ENCODE data around the gene ROR2.

DNA sequence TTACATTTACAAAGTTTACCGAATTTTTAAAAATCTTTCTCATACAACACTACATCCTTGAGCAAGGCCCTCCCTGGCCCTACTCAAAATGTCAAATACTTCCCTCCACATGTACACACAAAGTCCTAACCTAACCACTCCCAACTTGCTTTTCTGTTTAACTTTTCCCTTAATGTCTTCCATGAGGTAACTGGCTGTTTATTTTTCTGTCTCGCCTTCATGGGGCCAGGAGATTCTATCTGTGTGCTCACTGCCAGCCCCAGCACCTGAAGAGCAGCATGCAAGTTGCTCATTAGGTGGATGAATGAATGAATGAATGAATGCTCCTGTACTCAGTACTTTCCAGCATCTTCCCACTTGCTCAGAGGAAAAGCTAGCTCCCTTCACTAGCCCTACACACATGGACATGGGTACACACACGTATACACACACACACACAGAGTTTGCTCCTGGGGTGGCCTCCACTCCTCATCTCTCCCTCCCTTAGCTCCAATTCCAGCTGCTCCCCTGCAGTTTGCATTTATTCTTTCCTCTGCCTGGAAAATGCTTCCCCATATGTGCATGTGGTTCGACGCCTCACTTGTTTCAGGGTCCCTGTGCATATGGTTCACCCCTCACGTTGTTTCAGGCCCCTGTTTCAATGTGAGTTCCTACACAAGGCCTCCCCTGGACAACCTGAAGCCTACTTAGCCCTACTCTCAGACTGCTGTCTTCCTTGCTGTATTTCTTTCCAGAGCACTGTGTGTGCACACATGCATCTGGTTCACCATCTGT is 165.2 kb downstream of the ROR2 start:
- TF ChIP-seq, protein P1, sequence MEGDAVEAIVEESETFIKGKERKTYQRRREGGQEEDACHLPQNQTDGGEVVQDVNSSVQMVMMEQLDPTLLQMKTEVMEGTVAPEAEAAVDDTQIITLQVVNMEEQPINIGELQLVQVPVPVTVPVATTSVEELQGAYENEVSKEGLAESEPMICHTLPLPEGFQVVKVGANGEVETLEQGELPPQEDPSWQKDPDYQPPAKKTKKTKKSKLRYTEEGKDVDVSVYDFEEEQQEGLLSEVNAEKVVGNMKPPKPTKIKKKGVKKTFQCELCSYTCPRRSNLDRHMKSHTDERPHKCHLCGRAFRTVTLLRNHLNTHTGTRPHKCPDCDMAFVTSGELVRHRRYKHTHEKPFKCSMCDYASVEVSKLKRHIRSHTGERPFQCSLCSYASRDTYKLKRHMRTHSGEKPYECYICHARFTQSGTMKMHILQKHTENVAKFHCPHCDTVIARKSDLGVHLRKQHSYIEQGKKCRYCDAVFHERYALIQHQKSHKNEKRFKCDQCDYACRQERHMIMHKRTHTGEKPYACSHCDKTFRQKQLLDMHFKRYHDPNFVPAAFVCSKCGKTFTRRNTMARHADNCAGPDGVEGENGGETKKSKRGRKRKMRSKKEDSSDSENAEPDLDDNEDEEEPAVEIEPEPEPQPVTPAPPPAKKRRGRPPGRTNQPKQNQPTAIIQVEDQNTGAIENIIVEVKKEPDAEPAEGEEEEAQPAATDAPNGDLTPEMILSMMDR (IDR thresholded peaks at IDR 0.05), result no peak
- TF ChIP-seq POLR2A (IDR thresholded peaks at IDR 0.05), result no peak

Measured in thyroid gland (tissue), 4 donors.